ENCODE data around the gene MARCHF6.
A peak's percentile ranks its signal among the peaks of the same experiment; 100 is the strongest.
"Not testable (repeated sequence)": the region's sequence is repeated elsewhere in the genome, so short reads cannot be mapped to it uniquely, and the experiment has no call there.

Gene MARCHF6

GRCh38 chr5:10353241-10354047 lies at the start of gene MARCHF6:
Gene MARCHF6 (plus strand): TSS chr5:10353695. CDS start chr5:10353899, 204 bp downstream.
- DNase-seq (ENCODE audit: low spot score): peak; percentile 93

GRCh38 chr5:10303699-10304170 lies 49.8 kb upstream of the MARCHF6 start:
- DNase-seq (ENCODE audit: low spot score): no peak

GRCh38 chr5:10304932-10305331 lies 48.6 kb upstream of the MARCHF6 start:
- no peak for DNase-seq (ENCODE audit: low spot score)

GRCh38 chr5:10306114-10306513 lies 47.4 kb upstream of the MARCHF6 start:
- no peak for DNase-seq (ENCODE audit: low spot score)

- peak; percentile 36 for DNase-seq (ENCODE audit: low spot score)
These were observed 46.7 kb upstream of the MARCHF6 start for GRCh38 chr5:10306806-10307205.

GRCh38 chr5:10307206-10308148 lies 46.0 kb upstream of the MARCHF6 start, which contains the start of gene CMBL:
Gene CMBL (minus strand): TSS chr5:10307902. CDS start chr5:10290762, 17,140 bp downstream.
- peak; percentile 66 for DNase-seq (ENCODE audit: low spot score)

- no peak for DNase-seq (ENCODE audit: low spot score)
These were observed 44.7 kb upstream of the MARCHF6 start for GRCh38 chr5:10308844-10309243.

- DNase-seq (ENCODE audit: low spot score): no peak
These were observed 43.3 kb upstream of the MARCHF6 start for GRCh38 chr5:10310066-10310779.

GRCh38 chr5:10310835-10311570 lies 42.5 kb upstream of the MARCHF6 start:
- DNase-seq (ENCODE audit: low spot score): not testable (repeated sequence)

GRCh38 chr5:10311595-10312425 lies 41.7 kb upstream of the MARCHF6 start:
- no peak for DNase-seq (ENCODE audit: low spot score)

- DNase-seq (ENCODE audit: low spot score): no peak
These were observed 38.3 kb upstream of the MARCHF6 start for GRCh38 chr5:10315201-10315600.

GRCh38 chr5:10315824-10316509 lies 37.5 kb upstream of the MARCHF6 start:
- DNase-seq (ENCODE audit: low spot score): no peak

GRCh38 chr5:10317825-10318682 lies 35.4 kb upstream of the MARCHF6 start:
- no peak for DNase-seq (ENCODE audit: low spot score)

- no peak for DNase-seq (ENCODE audit: low spot score)
These were observed 34.2 kb upstream of the MARCHF6 start for GRCh38 chr5:10319202-10319851.

GRCh38 chr5:10320793-10321192 lies 32.7 kb upstream of the MARCHF6 start:
- no peak for DNase-seq (ENCODE audit: low spot score)

GRCh38 chr5:10321882-10322281 lies 31.6 kb upstream of the MARCHF6 start:
- DNase-seq (ENCODE audit: low spot score): no peak

- no peak for DNase-seq (ENCODE audit: low spot score)
These were observed 29.7 kb upstream of the MARCHF6 start for GRCh38 chr5:10323588-10324488.
